HepG2 (cell line): ENCODE measurements around the gene KRTAP5-6. TPM values are rescaled to one million over a fixed set of nuclear protein-coding genes. Genes with fewer than 3 reads are reported as not detected.

ENCODE experiments used
- CBX2 ChIP-seq, 2 experiments: fragments of 200-600 bp in 1 of 2; sonication (generic); formaldehyde crosslinking in 1 of 2; IDR thresholded peaks; 2 replicates each; pipeline versions ENCODE4 v1.7.0 to v1.8.1; 2018 to 2022; ENCODE audit warnings: low read depth in 2 of 2, low read length in 1 of 2, mild to moderate bottlenecking in 1 of 2, missing genetic modification reagents in 1 of 2
- DR1 ChIP-seq: sonication (generic); formaldehyde crosslinking; IDR thresholded peaks from 2 replicates; pipeline ENCODE4 v1.8.0; 2021; ENCODE audit warnings: mild to moderate bottlenecking, missing genetic modification reagents, inconsistent platforms
- JUN ChIP-seq: sonication (generic); formaldehyde crosslinking; IDR thresholded peaks from 2 replicates; pipeline ENCODE4 v1.4.0; 2020; ENCODE audit warnings: mild to moderate bottlenecking, missing genetic modification reagents
- KDM4B ChIP-seq: sonication (generic); formaldehyde crosslinking; IDR thresholded peaks from 2 replicates; pipeline ENCODE4 v1.4.0; 2020; ENCODE audit warnings: missing genetic modification reagents
- MIER2 ChIP-seq: IDR thresholded peaks from 2 replicates; pipeline ENCODE4 v1.6.1; 2016; ENCODE audit warnings: missing biosample characterization, missing genetic modification reagents
- MIER3 ChIP-seq: IDR thresholded peaks from 2 replicates; pipeline ENCODE4 v1.6.1; 2016; ENCODE audit warnings: missing compliant biosample characterization, borderline replicate concordance
- MYC ChIP-seq: sonication (generic); formaldehyde crosslinking; IDR thresholded peaks from 2 replicates; pipeline ENCODE4 v1.9.0; 2021; ENCODE audit warnings: missing genetic modification reagents, borderline replicate concordance
- NFYB ChIP-seq: sonication (generic); formaldehyde crosslinking; IDR thresholded peaks from 2 replicates; pipeline ENCODE4 v1.4.0; 2020; ENCODE audit warnings: missing genetic modification reagents
- ONECUT2 ChIP-seq: sonication (generic); formaldehyde crosslinking; IDR thresholded peaks from 2 replicates; pipeline ENCODE4 v1.4.0; 2020; ENCODE audit warnings: missing genetic modification reagents
- PHF20 ChIP-seq: sonication (generic); formaldehyde crosslinking; IDR thresholded peaks from 2 replicates; pipeline ENCODE4 v1.5.0; 2020; ENCODE audit warnings: mild to moderate bottlenecking, missing genetic modification reagents
- SIN3B ChIP-seq: fragments of 150-350 bp; IDR thresholded peaks from 2 replicates; pipeline ENCODE4 v1.6.1; 2014; ENCODE audit warnings: low read length
- ZFP36L2 ChIP-seq: sonication (generic); formaldehyde crosslinking; IDR thresholded peaks from 2 replicates; pipeline ENCODE4 v1.4.0; 2020; ENCODE audit warnings: missing genetic modification reagents
- ZKSCAN1 ChIP-seq: fragments of 150-350 bp; IDR thresholded peaks from 2 replicates; pipeline ENCODE4 v1.6.1; 2014; ENCODE audit warnings: low read length
- ZNF180 ChIP-seq: sonication (generic); formaldehyde crosslinking; IDR thresholded peaks from 2 replicates; pipeline ENCODE4 v1.4.0; 2020; ENCODE audit warnings: low read depth, missing genetic modification reagents, borderline replicate concordance
- ZNF543 ChIP-seq: sonication (generic); formaldehyde crosslinking; IDR thresholded peaks from 2 replicates; pipeline ENCODE4 v1.4.0; 2020; ENCODE audit warnings: mild to moderate bottlenecking, missing genetic modification reagents
- ZNF572 ChIP-seq: sonication (generic); formaldehyde crosslinking; IDR thresholded peaks from 2 replicates; pipeline ENCODE4 v1.5.1; 2020; ENCODE audit warnings: mild to moderate bottlenecking, missing genetic modification reagents
- ZNF747 ChIP-seq: sonication (generic); formaldehyde crosslinking; IDR thresholded peaks from 2 replicates; pipeline ENCODE4 v1.8.1; 2023; ENCODE audit warnings: missing genetic modification reagents, mild to moderate bottlenecking, borderline replicate concordance
- ZNF850 ChIP-seq: sonication (generic); formaldehyde crosslinking; conservative IDR thresholded peaks from 2 replicates; pipeline ENCODE4 v1.9.0; 2021; ENCODE audit warnings: mild to moderate bottlenecking, missing genetic modification reagents
- polyA plus RNA-seq, 8 experiments: library from polyadenylated mRNA; depleted of rRNA in 3 of 8; stranded (reverse) in 7 of 8; unstranded in 1 of 8; fragments of >200 nt; fragmentation: Illumina TruSeq in 4 of 8; extraction: Trizol in 4 of 8; gene quantifications; 2 replicates each; pipeline versions ENCODE4 v1.2.1 to v1.2.3, GENCODE V29; 2011 to 2016; ENCODE audit warnings: low read depth in 4 of 8, missing spikeins in 1 of 8, mixed read lengths in 1 of 8; ENCODE audit not compliant: insufficient read depth in 1 of 8
- total RNA-seq, 5 experiments: library from RNA; depleted of rRNA; stranded (reverse); fragments of >200 nt; fragmentation: Illumina TruSeq; extraction: Trizol; gene quantifications; 2 replicates each; pipeline ENCODE4 v1.2.3, GENCODE V29; 2016; ENCODE audit warnings: low read depth in 1 of 5
- TF ChIP-seq, protein P1 (sequence below): sonication (generic); formaldehyde crosslinking; IDR thresholded peaks from 2 replicates; pipeline ENCODE4 v1.5.0; 2020; ENCODE audit warnings: missing genetic modification reagents, mild to moderate bottlenecking, borderline replicate concordance
- TF ChIP-seq, protein P2 (sequence below): sonication (generic); formaldehyde crosslinking; conservative IDR thresholded peaks from 2 replicates; pipeline ENCODE4 v1.5.0; 2020; ENCODE audit warnings: missing genetic modification reagents
- TF ChIP-seq, protein P3 (sequence below): sonication (generic); formaldehyde crosslinking; IDR thresholded peaks from 2 replicates; pipeline ENCODE4 v1.8.1; 2023; ENCODE audit warnings: missing genetic modification reagents, inconsistent platforms, borderline replicate concordance
- TF ChIP-seq, protein P4 (sequence below): sonication (generic); formaldehyde crosslinking; IDR thresholded peaks from 2 replicates; pipeline ENCODE4 v1.5.1; 2020; ENCODE audit warnings: mild to moderate bottlenecking, missing genetic modification reagents, borderline replicate concordance

The KRTAP5-6 gene
- total and polyA plus RNA-seq, 2 of the 13 experiments (the other 11 are each of a cell fraction or from before 2014, with no cell fraction given) = not detected

DNA sequence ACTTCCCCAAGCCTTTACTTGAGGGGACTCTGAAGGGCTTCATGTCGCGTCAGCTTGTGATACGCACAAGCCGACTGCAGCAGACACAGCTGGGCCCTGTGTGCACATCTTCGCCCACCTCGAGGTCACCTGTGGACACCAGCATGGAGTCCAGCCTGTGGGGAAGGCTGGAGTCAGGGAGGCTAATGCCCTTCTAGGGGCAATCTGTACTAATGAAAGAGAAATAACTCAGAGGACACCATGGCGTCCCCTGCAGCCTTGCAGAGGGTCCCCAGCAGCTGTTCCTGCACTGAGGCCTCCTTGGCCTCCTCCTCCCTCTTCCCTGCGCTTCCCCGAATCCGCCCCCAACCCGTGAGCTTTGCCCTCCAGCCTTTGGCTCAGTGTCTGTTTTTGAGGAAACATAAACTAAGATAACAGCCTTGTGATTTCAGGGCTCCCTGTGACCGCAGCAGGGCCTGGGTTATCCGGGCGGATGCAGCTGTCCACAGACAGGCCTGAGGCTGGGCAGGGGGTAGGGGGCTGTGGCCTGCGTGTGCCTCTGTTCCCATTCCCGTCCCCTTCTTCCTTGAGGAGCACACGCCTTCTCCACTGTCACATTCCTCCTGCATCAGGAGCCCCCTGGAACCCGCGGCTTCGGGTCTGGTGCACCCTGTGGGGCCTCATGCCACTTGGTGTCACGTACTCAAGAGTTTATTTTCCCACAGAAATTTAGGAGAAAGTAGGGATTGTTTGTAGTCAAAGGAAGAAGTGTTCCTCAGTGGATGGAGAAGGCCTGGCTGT lies 42.4 kb upstream of the KRTAP5-6 start (continued):
- TF ChIP-seq KDM4B (CRISPR knock-in tag) (no peak), ZNF180 (no peak), MYC (CRISPR knock-in tag) (peak; percentile 48; the same call in 1 of the 2 replicates), PHF20 (CRISPR knock-in tag) (no peak), ZNF747 (CRISPR knock-in tag) (no peak), ONECUT2 (CRISPR knock-in tag) (no peak), DR1 (CRISPR knock-in tag) (no peak), ZNF850 (CRISPR knock-in tag) (no peak), ZNF572 (CRISPR knock-in tag) (no peak), CBX2 (IDR thresholded peaks at IDR 0.05; ENCODE audit: low read depth, low read length) (no peak), CBX2 (CRISPR knock-in tag; IDR thresholded peaks at IDR 0.05; ENCODE audit: low read depth) (no peak), NFYB (no peak), JUN (CRISPR knock-in tag) (no peak), SIN3B (no peak), MIER2 (CRISPR knock-in tag) (no peak), MIER3 (peak; percentile 21; the same call in 1 of the 2 replicates), ZFP36L2 (CRISPR knock-in tag) (no peak), ZNF543 (CRISPR knock-in tag) (no peak), ZKSCAN1 (no peak)
- TF ChIP-seq, protein P1, sequence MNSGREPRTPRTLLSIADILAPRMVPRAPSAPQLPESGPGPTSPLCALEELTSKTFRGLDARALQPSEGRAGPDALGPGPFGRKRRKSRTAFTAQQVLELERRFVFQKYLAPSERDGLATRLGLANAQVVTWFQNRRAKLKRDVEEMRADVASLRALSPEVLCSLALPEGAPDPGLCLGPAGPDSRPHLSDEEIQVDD (CRISPR knock-in tag) = no peak
- TF ChIP-seq, protein P2, sequence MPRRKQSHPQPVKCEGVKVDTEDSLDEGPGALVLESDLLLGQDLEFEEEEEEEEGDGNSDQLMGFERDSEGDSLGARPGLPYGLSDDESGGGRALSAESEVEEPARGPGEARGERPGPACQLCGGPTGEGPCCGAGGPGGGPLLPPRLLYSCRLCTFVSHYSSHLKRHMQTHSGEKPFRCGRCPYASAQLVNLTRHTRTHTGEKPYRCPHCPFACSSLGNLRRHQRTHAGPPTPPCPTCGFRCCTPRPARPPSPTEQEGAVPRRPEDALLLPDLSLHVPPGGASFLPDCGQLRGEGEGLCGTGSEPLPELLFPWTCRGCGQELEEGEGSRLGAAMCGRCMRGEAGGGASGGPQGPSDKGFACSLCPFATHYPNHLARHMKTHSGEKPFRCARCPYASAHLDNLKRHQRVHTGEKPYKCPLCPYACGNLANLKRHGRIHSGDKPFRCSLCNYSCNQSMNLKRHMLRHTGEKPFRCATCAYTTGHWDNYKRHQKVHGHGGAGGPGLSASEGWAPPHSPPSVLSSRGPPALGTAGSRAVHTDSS (CRISPR knock-in tag) = no peak
- TF ChIP-seq, protein P3, sequence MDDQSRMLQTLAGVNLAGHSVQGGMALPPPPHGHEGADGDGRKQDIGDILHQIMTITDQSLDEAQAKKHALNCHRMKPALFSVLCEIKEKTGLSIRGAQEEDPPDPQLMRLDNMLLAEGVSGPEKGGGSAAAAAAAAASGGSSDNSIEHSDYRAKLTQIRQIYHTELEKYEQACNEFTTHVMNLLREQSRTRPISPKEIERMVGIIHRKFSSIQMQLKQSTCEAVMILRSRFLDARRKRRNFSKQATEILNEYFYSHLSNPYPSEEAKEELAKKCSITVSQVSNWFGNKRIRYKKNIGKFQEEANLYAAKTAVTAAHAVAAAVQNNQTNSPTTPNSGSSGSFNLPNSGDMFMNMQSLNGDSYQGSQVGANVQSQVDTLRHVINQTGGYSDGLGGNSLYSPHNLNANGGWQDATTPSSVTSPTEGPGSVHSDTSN = no peak
- TF ChIP-seq, protein P4, sequence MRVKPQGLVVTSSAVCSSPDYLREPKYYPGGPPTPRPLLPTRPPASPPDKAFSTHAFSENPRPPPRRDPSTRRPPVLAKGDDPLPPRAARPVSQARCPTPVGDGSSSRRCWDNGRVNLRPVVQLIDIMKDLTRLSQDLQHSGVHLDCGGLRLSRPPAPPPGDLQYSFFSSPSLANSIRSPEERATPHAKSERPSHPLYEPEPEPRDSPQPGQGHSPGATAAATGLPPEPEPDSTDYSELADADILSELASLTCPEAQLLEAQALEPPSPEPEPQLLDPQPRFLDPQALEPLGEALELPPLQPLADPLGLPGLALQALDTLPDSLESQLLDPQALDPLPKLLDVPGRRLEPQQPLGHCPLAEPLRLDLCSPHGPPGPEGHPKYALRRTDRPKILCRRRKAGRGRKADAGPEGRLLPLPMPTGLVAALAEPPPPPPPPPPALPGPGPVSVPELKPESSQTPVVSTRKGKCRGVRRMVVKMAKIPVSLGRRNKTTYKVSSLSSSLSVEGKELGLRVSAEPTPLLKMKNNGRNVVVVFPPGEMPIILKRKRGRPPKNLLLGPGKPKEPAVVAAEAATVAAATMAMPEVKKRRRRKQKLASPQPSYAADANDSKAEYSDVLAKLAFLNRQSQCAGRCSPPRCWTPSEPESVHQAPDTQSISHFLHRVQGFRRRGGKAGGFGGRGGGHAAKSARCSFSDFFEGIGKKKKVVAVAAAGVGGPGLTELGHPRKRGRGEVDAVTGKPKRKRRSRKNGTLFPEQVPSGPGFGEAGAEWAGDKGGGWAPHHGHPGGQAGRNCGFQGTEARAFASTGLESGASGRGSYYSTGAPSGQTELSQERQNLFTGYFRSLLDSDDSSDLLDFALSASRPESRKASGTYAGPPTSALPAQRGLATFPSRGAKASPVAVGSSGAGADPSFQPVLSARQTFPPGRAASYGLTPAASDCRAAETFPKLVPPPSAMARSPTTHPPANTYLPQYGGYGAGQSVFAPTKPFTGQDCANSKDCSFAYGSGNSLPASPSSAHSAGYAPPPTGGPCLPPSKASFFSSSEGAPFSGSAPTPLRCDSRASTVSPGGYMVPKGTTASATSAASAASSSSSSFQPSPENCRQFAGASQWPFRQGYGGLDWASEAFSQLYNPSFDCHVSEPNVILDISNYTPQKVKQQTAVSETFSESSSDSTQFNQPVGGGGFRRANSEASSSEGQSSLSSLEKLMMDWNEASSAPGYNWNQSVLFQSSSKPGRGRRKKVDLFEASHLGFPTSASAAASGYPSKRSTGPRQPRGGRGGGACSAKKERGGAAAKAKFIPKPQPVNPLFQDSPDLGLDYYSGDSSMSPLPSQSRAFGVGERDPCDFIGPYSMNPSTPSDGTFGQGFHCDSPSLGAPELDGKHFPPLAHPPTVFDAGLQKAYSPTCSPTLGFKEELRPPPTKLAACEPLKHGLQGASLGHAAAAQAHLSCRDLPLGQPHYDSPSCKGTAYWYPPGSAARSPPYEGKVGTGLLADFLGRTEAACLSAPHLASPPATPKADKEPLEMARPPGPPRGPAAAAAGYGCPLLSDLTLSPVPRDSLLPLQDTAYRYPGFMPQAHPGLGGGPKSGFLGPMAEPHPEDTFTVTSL = no peak
